COR-L47 (cell line): ENCODE results near the gene UHRF1.
"Not testable (repeated sequence)": the region's sequence is repeated elsewhere in the genome, so short reads cannot be mapped to it uniquely, and the experiment has no call there.

Experiments used
- DNase-seq: peaks from one replicate; lab custom pipeline; 2025; lab: John Stamatoyannopoulos, UW

UHRF1 gene

DNA sequence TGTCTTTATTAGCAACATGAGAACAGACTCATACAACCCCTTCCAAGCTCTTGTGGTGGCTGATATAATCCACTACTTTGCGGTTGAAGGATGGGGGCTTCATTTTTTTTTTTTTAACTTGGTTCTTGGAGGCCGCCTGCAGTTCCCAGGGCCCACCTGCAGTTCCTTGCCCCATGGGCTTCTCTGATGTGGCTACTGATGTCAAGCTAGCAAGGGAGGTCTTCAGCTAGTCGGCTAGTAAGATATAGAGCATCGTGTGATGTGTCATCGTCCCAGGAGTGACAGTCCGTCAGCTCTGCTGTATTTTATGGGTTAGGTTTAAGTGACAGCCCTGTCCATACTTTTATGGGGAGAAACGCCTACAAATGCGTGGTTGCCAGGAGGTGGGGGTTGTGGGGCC is 26.1 kb downstream of the UHRF1 start:
- no peak for DNase-seq

GRCh38 chr19:4937060-4937459 is 27.8 kb downstream of the UHRF1 start:
- no peak for DNase-seq

- DNase-seq, result not testable (repeated sequence)
Observed at GRCh38 chr19:4938461-4938860, 29.2 kb downstream of the UHRF1 start.

DNA sequence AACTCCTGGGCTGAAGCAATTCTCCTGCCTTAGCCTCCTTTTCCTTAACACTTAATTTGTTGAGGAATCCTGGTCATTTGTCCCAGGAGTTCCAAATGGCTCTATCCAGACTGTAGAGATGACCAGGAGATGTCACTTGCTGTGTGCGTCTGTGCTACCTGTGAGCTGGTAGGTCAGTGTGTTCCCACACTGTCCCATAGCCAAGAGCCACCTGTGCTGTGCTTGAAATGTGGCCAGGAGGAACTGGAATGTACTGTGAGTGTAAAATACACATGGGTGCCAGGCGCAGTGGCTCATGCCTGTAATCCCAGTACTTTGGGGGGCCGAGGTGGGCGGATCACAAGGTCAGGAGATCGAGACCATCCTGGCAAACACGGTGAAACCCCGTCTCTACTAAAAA is 30.2 kb downstream of the UHRF1 start:
- DNase-seq, result no peak

- not testable (repeated sequence) for DNase-seq
Observed at GRCh38 chr19:4941638-4942169, 32.4 kb downstream of the UHRF1 start.

- not testable (repeated sequence) for DNase-seq
Observed at GRCh38 chr19:4950650-4951049, 41.3 kb downstream of the UHRF1 start.

DNA sequence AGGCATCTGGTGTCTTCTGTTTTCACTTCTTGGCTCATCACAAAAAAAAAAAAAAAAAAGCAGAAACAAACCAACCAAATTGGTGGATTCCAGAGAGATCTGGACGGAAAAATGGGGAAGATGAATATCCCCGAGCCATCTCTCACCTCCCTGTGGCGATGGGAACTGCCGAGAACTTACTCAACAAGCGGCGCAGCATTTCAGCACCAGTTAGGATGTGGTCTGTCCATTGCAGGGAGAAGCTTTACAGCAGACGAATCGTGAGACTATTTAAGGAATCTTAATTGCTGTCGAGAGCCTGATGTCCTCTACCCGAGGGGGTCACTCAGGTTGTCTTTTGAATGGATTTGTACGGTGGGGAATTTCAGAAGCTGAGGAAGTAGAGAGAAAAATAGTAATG is 42.4 kb downstream of the UHRF1 start:
- DNase-seq, result no peak

GRCh38 chr19:4952945-4953344 is 43.6 kb downstream of the UHRF1 start:
- no peak for DNase-seq

- DNase-seq, result not testable (repeated sequence)
Observed at GRCh38 chr19:4954320-4955149, 45.2 kb downstream of the UHRF1 start.

GRCh38 chr19:4955274-4955673 is 46.0 kb downstream of the UHRF1 start:
- DNase-seq, result no peak

- no peak for DNase-seq
Observed at GRCh38 chr19:4957981-4958380, 48.7 kb downstream of the UHRF1 start.

GRCh38 chr19:4962085-4962619 is 52.9 kb downstream of the UHRF1 start:
- DNase-seq, result no peak

- DNase-seq, result no peak
Observed at GRCh38 chr19:4965061-4965460, 55.8 kb downstream of the UHRF1 start.

DNA sequence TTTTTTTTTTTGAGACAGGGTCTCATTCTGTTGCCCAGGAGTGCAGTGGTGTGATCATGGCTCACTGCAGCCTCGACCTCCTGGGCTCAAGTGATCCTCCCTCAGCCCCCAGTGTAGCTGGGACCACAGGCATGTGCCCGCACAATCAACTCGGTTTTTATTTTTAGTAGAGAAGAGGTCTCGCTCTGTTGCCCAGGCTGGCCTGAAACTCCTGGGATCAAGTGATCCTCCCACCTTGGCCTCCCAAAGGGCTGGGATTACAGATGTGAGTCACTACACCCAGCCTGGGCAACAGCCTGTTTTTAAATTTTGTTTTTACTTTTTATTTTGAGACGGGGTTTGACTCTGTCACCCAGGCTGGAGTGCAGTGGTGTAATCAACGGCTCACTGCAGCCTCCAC is 57.3 kb downstream of the UHRF1 start:
- no peak for DNase-seq

GRCh38 chr19:4967738-4968461 is 58.6 kb downstream of the UHRF1 start:
- no peak for DNase-seq

GRCh38 chr19:4968462-4969291 is 59.4 kb downstream of the UHRF1 start, which contains the start of gene KDM4B:
KDM4B (plus strand) TSS chr19:4969113; CDS start chr19:5032891, 63,778 bp downstream.
- peak; percentile 100 for DNase-seq

- no peak for DNase-seq
Observed at GRCh38 chr19:4969292-4969771, 60.0 kb downstream of the UHRF1 start.

GRCh38 chr19:4969772-4970531 is 60.7 kb downstream of the UHRF1 start:
- DNase-seq, result no peak

- DNase-seq, result no peak
Observed at GRCh38 chr19:4970558-4971423, 61.5 kb downstream of the UHRF1 start.

- no peak for DNase-seq
Observed at GRCh38 chr19:4971424-4971793, 62.1 kb downstream of the UHRF1 start.
